ENCODE results near the gene SCUBE3. TPM values are rescaled to one million over a fixed set of nuclear protein-coding genes. Genes with fewer than 3 reads are reported as not detected.

SCUBE3 gene
- total and polyA plus RNA-seq, 2 donors (not counting 1 experiment from before 2014, with no cell fraction given), result not detected

DNA sequence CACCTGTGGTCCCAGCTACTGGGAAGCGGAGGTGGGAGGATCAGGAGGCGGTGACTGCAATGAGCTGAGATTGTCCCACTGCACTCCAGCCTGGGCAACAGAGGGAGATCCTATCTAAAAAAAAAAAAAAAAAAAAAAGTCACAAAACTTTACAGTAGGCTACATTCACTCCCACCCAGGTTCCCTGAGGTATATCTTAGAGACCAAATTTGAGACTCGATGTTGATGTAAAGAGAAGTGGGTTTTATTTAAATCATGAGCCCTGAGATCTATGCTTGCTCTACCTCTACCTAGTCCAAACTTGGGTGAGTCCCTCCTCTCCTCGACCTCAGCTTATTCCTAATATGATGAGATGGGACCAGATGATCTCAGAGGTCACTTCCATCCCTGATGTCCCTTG lies 75.1 kb downstream of the SCUBE3 start:
- H3K4me1 Mint-ChIP-seq, result peaks cover 9% of the 10 kb centered on the region
- POLR2A ChIA-PET, result interaction anchor here (0.6 kb wide), 1 partner anchor 574 kb away, joined by 4 read pairs; no protein-coding TSS in a partner anchor

GRCh38 chr6:35291491-35291890 lies 77.7 kb downstream of the SCUBE3 start:
- Histone ChIP-seq H3K36me3 (replicated peaks in 1 of 2; ENCODE audit: control extremely low read depth in 1 of 2, control insufficient read depth in 1 of 2, extremely low read depth in 1 of 2, insufficient read depth in 2 of 2, low read length in 1 of 2) (peaks cover 0 to 87% of the 10 kb centered on the region in 2 experiments), H3K9ac (ENCODE audit: low read length) (no peak overlapping the region), H3K4me3 (ENCODE audit: control extremely low read depth in 1 of 5, extremely low read depth in 1 of 5, insufficient read depth in 1 of 5, low read depth in 2 of 5, low read length in 4 of 5) (no peak overlapping the region), H2AFZ (ENCODE audit: insufficient read depth, low read depth, low read length, poor library complexity, severe bottlenecking) (no peak overlapping the region), H3K27ac (ENCODE audit: low read length in 2 of 2) (no peak overlapping the region), H3K4me2 (replicated peaks; ENCODE audit: low read depth, low read length, poor library complexity, severe bottlenecking) (no peak overlapping the region), H3K27me3 (replicated peaks in 1 of 4; ENCODE audit: control extremely low read depth in 1 of 4, control insufficient read depth in 3 of 4, insufficient read depth in 4 of 4, low read length in 3 of 4) (no peaks in the 10 kb centered on the region), H3K79me2 (ENCODE audit: control insufficient read depth, insufficient read depth, low read length) (no peaks in the 10 kb centered on the region), H3K9me3 (ENCODE audit: control extremely low read depth in 1 of 3, control insufficient read depth in 2 of 3, insufficient read depth in 1 of 3, low read length in 2 of 3) (no peaks in the 10 kb centered on the region), H3K4me1 (ENCODE audit: control insufficient read depth in 2 of 2, insufficient read depth in 2 of 2, low read length in 2 of 2) (peaks cover 4 to 11% of the 10 kb centered on the region in 2 donors), H4K20me1 (ENCODE audit: control insufficient read depth, insufficient read depth, low read length, poor library complexity, severe bottlenecking) (no peaks in the 10 kb centered on the region)
- intact Hi-C loops (cut with micrococcal nuclease), result no loop called here
- ATAC-seq (ENCODE audit: low read depth) (no peak), DNase-seq (no peak)
- Mint-ChIP-seq H3K4me1 (peaks cover 12% of the 10 kb centered on the region), H3K27me3 (no peaks in the 10 kb centered on the region), H3K9me3 (ENCODE audit: insufficient read depth) (no peaks in the 10 kb centered on the region), H3K4me3 (no peak overlapping the region), H3K27ac (no peak overlapping the region)
- TF ChIP-seq EZH2 (IDR thresholded peaks at IDR 0.05; ENCODE audit: borderline replicate concordance, insufficient read depth, low read depth, low read length, poor library complexity, severe bottlenecking) (no peak), CTCF (IDR thresholded peaks at IDR 0.05) (no peak)
- 99% methylated on average over 13 of the region's 13 CpGs for WGBS (ENCODE audit: insufficient coverage)
- POLR2A ChIA-PET, result no interaction called here
- CTCF ChIA-PET, result interaction anchor here (13.2 kb wide), 1 partner anchor 38 kb away, joined by 301 read pairs; no protein-coding TSS in a partner anchor

More for the DNA sequence above, 75.1 kb downstream of the SCUBE3 start:
- Histone ChIP-seq H3K4me1 (ENCODE audit: control insufficient read depth in 2 of 2, insufficient read depth in 2 of 2, low read length in 2 of 2) (peaks cover 4 to 11% of the 10 kb centered on the region in 2 donors), H3K27ac (ENCODE audit: low read length in 2 of 2) (no peak overlapping the region), H3K79me2 (ENCODE audit: control insufficient read depth, insufficient read depth, low read length) (no peaks in the 10 kb centered on the region), H3K27me3 (replicated peaks in 1 of 4; ENCODE audit: control extremely low read depth in 1 of 4, control insufficient read depth in 3 of 4, insufficient read depth in 4 of 4, low read length in 3 of 4) (no peaks in the 10 kb centered on the region), H3K36me3 (replicated peaks in 1 of 2; ENCODE audit: control extremely low read depth in 1 of 2, control insufficient read depth in 1 of 2, extremely low read depth in 1 of 2, insufficient read depth in 2 of 2, low read length in 1 of 2) (peaks cover 0 to 92% of the 10 kb centered on the region in 2 experiments), H2AFZ (ENCODE audit: insufficient read depth, low read depth, low read length, poor library complexity, severe bottlenecking) (no peak overlapping the region), H3K9ac (ENCODE audit: low read length) (no peak overlapping the region), H3K4me3 (ENCODE audit: control extremely low read depth in 1 of 5, extremely low read depth in 1 of 5, insufficient read depth in 1 of 5, low read depth in 2 of 5, low read length in 4 of 5) (no peak overlapping the region), H3K9me3 (ENCODE audit: control extremely low read depth in 1 of 3, control insufficient read depth in 2 of 3, insufficient read depth in 1 of 3, low read length in 2 of 3) (no peaks in the 10 kb centered on the region), H4K20me1 (ENCODE audit: control insufficient read depth, insufficient read depth, low read length, poor library complexity, severe bottlenecking) (no peaks in the 10 kb centered on the region), H3K4me2 (replicated peaks; ENCODE audit: low read depth, low read length, poor library complexity, severe bottlenecking) (no peak overlapping the region)
- CTCF ChIA-PET, result interaction anchor here (0.9 to 1.7 kb wide), 3 partner anchors 9 to 160 kb away, joined by 3 to 5 read pairs (median 3); partner anchors contain the start of gene DEF6
- ATAC-seq (ENCODE audit: low read depth) (no peak), DNase-seq (no peak)
- WGBS (ENCODE audit: insufficient coverage), result 100% methylated on average over 1 of the region's 4 CpGs
- Mint-ChIP-seq H3K4me3 (no peak overlapping the region), H3K27me3 (no peaks in the 10 kb centered on the region), H3K27ac (no peak overlapping the region), H3K9me3 (ENCODE audit: insufficient read depth) (no peaks in the 10 kb centered on the region)
- no peak for TF ChIP-seq CTCF (IDR thresholded peaks at IDR 0.05)
- TF ChIP-seq EZH2 (IDR thresholded peaks at IDR 0.05; ENCODE audit: borderline replicate concordance, insufficient read depth, low read depth, low read length, poor library complexity, severe bottlenecking), result no peak
- intact Hi-C loops (cut with micrococcal nuclease), result no loop called here

Measured in B cell (primary cell).